Stimulated activated CD4-positive, alpha-beta T cell treated with anti-CD3 and anti-CD28 coated beads, Interleukin-1b, Interleukin-23, amount 100 ng/mL, for 1 hour (primary cell): ENCODE measurements around the gene FAM120A.
"Not testable (repeated sequence)": the region's sequence is repeated elsewhere in the genome, so short reads cannot be mapped to it uniquely, and the experiment has no call there.

Experiments
- DNase-seq, 2 donors: peaks; one replicate each; pipeline ENCODE4 v3.0.0-alpha.2; 2020; ENCODE audit warnings: low read depth in 2 of 2

The FAM120A gene

GRCh38 chr9:93450945-93451815, at the start of gene FAM120A:
Gene FAM120A, plus strand, starts transcription at chr9:93451685. Its CDS starts 231 bp downstream, at chr9:93451916.
- peak; percentile 36 to 48 for DNase-seq

GRCh38 chr9:93406371-93406770, 45.1 kb upstream of the FAM120A start:
- no peak for DNase-seq

GRCh38 chr9:93413530-93413929, 38.0 kb upstream of the FAM120A start:
- no peak for DNase-seq

GRCh38 chr9:93415176-93415690, 36.3 kb upstream of the FAM120A start:
- no peak for DNase-seq

GRCh38 chr9:93416530-93417235, 34.8 kb upstream of the FAM120A start:
- no peak for DNase-seq

GRCh38 chr9:93417538-93417937, 33.9 kb upstream of the FAM120A start:
- no peak for DNase-seq

GRCh38 chr9:93419023-93419422, 32.5 kb upstream of the FAM120A start:
- DNase-seq: no peak

GRCh38 chr9:93422977-93423616, 28.4 kb upstream of the FAM120A start:
- no peak for DNase-seq

- no peak for DNase-seq
These were observed 23.7 kb upstream of the FAM120A start for GRCh38 chr9:93427655-93428379.

- DNase-seq: no peak
These were observed 19.9 kb upstream of the FAM120A start for GRCh38 chr9:93431539-93432105.

- DNase-seq: no peak
These were observed 18.5 kb upstream of the FAM120A start for GRCh38 chr9:93432964-93433363.

- no peak for DNase-seq
These were observed 17.4 kb upstream of the FAM120A start for GRCh38 chr9:93434056-93434455.

- no peak for DNase-seq
These were observed 16.1 kb upstream of the FAM120A start for GRCh38 chr9:93435386-93435785.

GRCh38 chr9:93436218-93436617, 15.3 kb upstream of the FAM120A start:
- DNase-seq: no peak

GRCh38 chr9:93436655-93437407, 14.7 kb upstream of the FAM120A start:
- no peak for DNase-seq

GRCh38 chr9:93437996-93438395, 13.5 kb upstream of the FAM120A start:
- DNase-seq: no peak

- not testable (repeated sequence) for DNase-seq
These were observed 12.2 kb upstream of the FAM120A start for GRCh38 chr9:93439301-93439700.

GRCh38 chr9:93440896-93441580, 10.4 kb upstream of the FAM120A start:
- no peak for DNase-seq

- DNase-seq: no peak
These were observed 5.4 kb upstream of the FAM120A start for GRCh38 chr9:93446073-93446472.

GRCh38 chr9:93447655-93448054, 3.8 kb upstream of the FAM120A start:
- DNase-seq: no peak
